ENCODE data around the gene USP17L26.
"Not testable (repeated sequence)": the region's sequence is repeated elsewhere in the genome, so short reads cannot be mapped to it uniquely, and the experiment has no call there.

USP17L26 gene

GRCh38 chr4:9334358-9334757 is at the start of gene USP17L26:
Gene USP17L26 (plus strand): TSS chr4:9334658. CDS start chr4:9334658, 0 bp downstream.
- DNase-seq (ENCODE audit: low spot score), result not testable (repeated sequence)

- DNase-seq (ENCODE audit: low spot score), result not testable (repeated sequence)
Measured at GRCh38 chr4:9324191-9324590, 10.3 kb upstream of the USP17L26 start.

- not testable (repeated sequence) for DNase-seq (ENCODE audit: low spot score)
Measured at GRCh38 chr4:9324865-9325264, 9.6 kb upstream of the USP17L26 start, which contains the start of gene USP17L24. Gene USP17L24 (plus strand): TSS chr4:9325165. CDS start chr4:9325165, 0 bp downstream.

GRCh38 chr4:9329611-9330010 is 4.8 kb upstream of the USP17L26 start, which contains the start of gene USP17L25:
Gene USP17L25 (plus strand): TSS chr4:9329911. CDS start chr4:9329911, 0 bp downstream.
- not testable (repeated sequence) for DNase-seq (ENCODE audit: low spot score)

- DNase-seq (ENCODE audit: low spot score), result not testable (repeated sequence)
Measured at GRCh38 chr4:9339103-9339502, 4.6 kb downstream of the USP17L26 start, which contains the start of gene USP17L5. Gene USP17L5 (plus strand): TSS chr4:9339403. CDS start chr4:9339403, 0 bp downstream.

GRCh38 chr4:9343848-9344247 is 9.4 kb downstream of the USP17L26 start, which contains the start of gene USP17L27:
Gene USP17L27 (plus strand): TSS chr4:9344148. CDS start chr4:9344148, 0 bp downstream.
- DNase-seq (ENCODE audit: low spot score), result not testable (repeated sequence)

GRCh38 chr4:9348593-9348992 is 14.1 kb downstream of the USP17L26 start, which contains the start of gene USP17L28:
Gene USP17L28 (plus strand): TSS chr4:9348893. CDS start chr4:9348893, 0 bp downstream.
- not testable (repeated sequence) for DNase-seq (ENCODE audit: low spot score)

- DNase-seq (ENCODE audit: low spot score), result not testable (repeated sequence)
Measured at GRCh38 chr4:9350866-9351265, 16.4 kb downstream of the USP17L26 start.

- not testable (repeated sequence) for DNase-seq (ENCODE audit: low spot score)
Measured at GRCh38 chr4:9353338-9353737, 18.9 kb downstream of the USP17L26 start, which contains the start of gene USP17L29. Gene USP17L29 (plus strand): TSS chr4:9353638. CDS start chr4:9353638, 0 bp downstream.

- not testable (repeated sequence) for DNase-seq (ENCODE audit: low spot score)
Measured at GRCh38 chr4:9362829-9363228, 28.4 kb downstream of the USP17L26 start, which contains the start of gene USP17L30. Gene USP17L30 (plus strand): TSS chr4:9363129. CDS start chr4:9363129, 0 bp downstream.

GRCh38 chr4:9379881-9380280 is 45.4 kb downstream of the USP17L26 start:
- not testable (repeated sequence) for DNase-seq (ENCODE audit: low spot score)

- DNase-seq (ENCODE audit: low spot score), result not testable (repeated sequence)
Measured at GRCh38 chr4:9381012-9381534, 46.6 kb downstream of the USP17L26 start.

- TF ChIP-seq CTCF (IDR thresholded peaks at IDR 0.05; ENCODE audit: extremely low read depth, missing control alignments), result no peak
- DNase-seq (ENCODE audit: low spot score), result no peak
Measured at GRCh38 chr4:9384126-9384525, 49.7 kb downstream of the USP17L26 start.

Measured in GM20000 (cell line).